GM18508 (cell line): ENCODE results near the gene FUCA2.

Source experiments
- ATAC-seq: cut with Tn5 transposase; IDR thresholded peaks from one replicate; pipeline ENCODE4 v1.9.1; 2021; ENCODE audit warnings: moderate number of reproducible peaks; ENCODE audit not compliant: insufficient read depth, unreplicated experiment

Gene FUCA2

GRCh38 chr6:143510991-143511891 is at the start of gene FUCA2:
Gene FUCA2 (minus strand): TSS chr6:143511720. CDS start chr6:143511634, 86 bp downstream.
- peak; percentile 38 for ATAC-seq

- no peak for ATAC-seq
Observed at GRCh38 chr6:143561105-143561704, 49.7 kb upstream of the FUCA2 start.

GRCh38 chr6:143559051-143559660 is 47.6 kb upstream of the FUCA2 start:
- no peak for ATAC-seq

GRCh38 chr6:143556529-143556928 is 45.0 kb upstream of the FUCA2 start:
- ATAC-seq = no peak

- ATAC-seq = no peak
Observed at GRCh38 chr6:143555582-143555981, 44.1 kb upstream of the FUCA2 start.

- ATAC-seq = no peak
Observed at GRCh38 chr6:143555071-143555492, 43.6 kb upstream of the FUCA2 start.

- no peak for ATAC-seq
Observed at GRCh38 chr6:143553337-143553736, 41.8 kb upstream of the FUCA2 start.

GRCh38 chr6:143549949-143550268 is 38.4 kb upstream of the FUCA2 start:
- ATAC-seq = no peak

- ATAC-seq = peak; percentile 66
Observed at GRCh38 chr6:143549221-143549948, 37.9 kb upstream of the FUCA2 start.

GRCh38 chr6:143546599-143546998 is 35.1 kb upstream of the FUCA2 start:
- ATAC-seq = no peak

- ATAC-seq = no peak
Observed at GRCh38 chr6:143545976-143546547, 34.5 kb upstream of the FUCA2 start.

- ATAC-seq = no peak
Observed at GRCh38 chr6:143545165-143545564, 33.6 kb upstream of the FUCA2 start.

- ATAC-seq = no peak
Observed at GRCh38 chr6:143544011-143544696, 32.6 kb upstream of the FUCA2 start.

GRCh38 chr6:143543435-143543834 is 31.9 kb upstream of the FUCA2 start:
- no peak for ATAC-seq

GRCh38 chr6:143542888-143543287 is 31.4 kb upstream of the FUCA2 start:
- no peak for ATAC-seq

- no peak for ATAC-seq
Observed at GRCh38 chr6:143540192-143540591, 28.7 kb upstream of the FUCA2 start.

- ATAC-seq = no peak
Observed at GRCh38 chr6:143539734-143540133, 28.2 kb upstream of the FUCA2 start.

GRCh38 chr6:143539106-143539505 is 27.6 kb upstream of the FUCA2 start:
- ATAC-seq = no peak

GRCh38 chr6:143538374-143538773 is 26.9 kb upstream of the FUCA2 start:
- no peak for ATAC-seq
